A549 (cell line): ENCODE measurements around the gene ITPR3. TPM values are rescaled to one million over a fixed set of nuclear protein-coding genes. Genes with fewer than 3 reads are reported as not detected.

Experiments used
- BHLHE40 ChIP-seq: IDR thresholded peaks from 2 replicates; pipeline ENCODE4 v1.6.1; 2012; ENCODE audit warnings: low read depth, low read length, inconsistent platforms
- CBX2 ChIP-seq: fragments of 200-600 bp; sonication (generic); IDR thresholded peaks from 2 replicates; pipeline ENCODE4 v1.6.1; 2016; ENCODE audit warnings: low read depth, mild to moderate bottlenecking, borderline replicate concordance
- CHD4 ChIP-seq: fragments of 200-600 bp; sonication (generic); IDR thresholded peaks from 2 replicates; pipeline ENCODE4 v1.6.1; 2016; ENCODE audit warnings: antibody characterized with exemption, mild to moderate bottlenecking, borderline replicate concordance
- EHF ChIP-seq: fragments of 250-450 bp; sonication (Bioruptor Pico); IDR thresholded peaks from 2 replicates; pipeline ENCODE4 v1.5.0; 2020; ENCODE audit warnings: mild to moderate bottlenecking
- ESRRA ChIP-seq: fragments of 150-350 bp; IDR thresholded peaks from 2 replicates; pipeline ENCODE4 v1.6.1; 2014; ENCODE audit warnings: mild to moderate bottlenecking, low read length, borderline replicate concordance
- FOSL2 ChIP-seq, 2 experiments: fragments of 450-650 bp in 1 of 2; fragments of >200 bp in 1 of 2; sonication (Bioruptor Twin) in 1 of 2; formaldehyde crosslinking; IDR thresholded peaks; 2 replicates each; pipeline versions ENCODE4 v1.5.0 to v1.6.1; 2016 to 2020; ENCODE audit warnings: mild to moderate bottlenecking in 1 of 2, moderate library complexity in 1 of 2
- GATA3 ChIP-seq: IDR thresholded peaks from 2 replicates; pipeline ENCODE4 v1.6.1; 2012; ENCODE audit warnings: borderline replicate concordance
- HDAC2 ChIP-seq: fragments of 200-600 bp; sonication (generic); IDR thresholded peaks from 2 replicates; pipeline ENCODE4 v1.6.1; 2016
- HEYL ChIP-seq: fragments of 250-450 bp; sonication (Bioruptor Pico); IDR thresholded peaks from 2 replicates; pipeline ENCODE4 v1.8.0; 2021; ENCODE audit warnings: mild to moderate bottlenecking, moderate library complexity
- HOXA7 ChIP-seq: fragments of 250-450 bp; sonication (Bioruptor Pico); IDR thresholded peaks from 2 replicates; pipeline ENCODE4 v1.5.0; 2020; ENCODE audit warnings: mild to moderate bottlenecking, moderate library complexity
- HOXB13 ChIP-seq: fragments of 250-450 bp; sonication (Bioruptor Pico); IDR thresholded peaks from 2 replicates; pipeline ENCODE4 v1.5.0; 2020; ENCODE audit warnings: low read depth, mild to moderate bottlenecking, moderate library complexity
- HOXB5 ChIP-seq: fragments of 250-450 bp; sonication (Bioruptor Pico); IDR thresholded peaks from 2 replicates; pipeline ENCODE4 v1.5.0; 2020; ENCODE audit warnings: mild to moderate bottlenecking, moderate library complexity
- JUN ChIP-seq, 2 experiments: fragments of >200 bp; sonication (Bioruptor Twin); formaldehyde crosslinking; IDR thresholded peaks; 2 replicates in 1 of 2; 3 replicates in 1 of 2; pipeline ENCODE4 v1.6.1; 2016 to 2017
- JUNB ChIP-seq: fragments of >200 bp; sonication (Bioruptor Twin); formaldehyde crosslinking; IDR thresholded peaks from 2 replicates; pipeline ENCODE4 v1.6.1; 2016
- KDM1A ChIP-seq: fragments of 200-600 bp; sonication (generic); IDR thresholded peaks from 2 replicates; pipeline ENCODE4 v1.6.1; 2016; ENCODE audit warnings: low read depth, mild to moderate bottlenecking
- KDM5A ChIP-seq: fragments of 200-600 bp; sonication (generic); IDR thresholded peaks from 2 replicates; pipeline ENCODE4 v1.6.1; 2016; ENCODE audit warnings: antibody characterized with exemption, mild to moderate bottlenecking
- MAFK ChIP-seq: fragments of 450-650 bp; IDR thresholded peaks from 2 replicates; pipeline ENCODE4 v1.6.1; 2014; ENCODE audit not compliant: partially characterized antibody
- MYC ChIP-seq: IDR thresholded peaks from 2 replicates; pipeline ENCODE4 v1.6.1; 2012; ENCODE audit warnings: mild to moderate bottlenecking, inconsistent platforms, low read length, improper control_type of control experiment, borderline replicate concordance
- NFE2L2 ChIP-seq: fragments of 150-350 bp; conservative IDR thresholded peaks from 2 replicates; pipeline ENCODE4 v1.6.1; 2014; ENCODE audit warnings: low read length
- NPAS2 ChIP-seq: fragments of 250-450 bp; sonication (Bioruptor Pico); IDR thresholded peaks from 2 replicates; pipeline ENCODE4 v1.8.0; 2022; ENCODE audit warnings: mild to moderate bottlenecking, moderate library complexity, borderline replicate concordance
- NR3C1 ChIP-seq: fragments of >200 bp; sonication (Bioruptor Twin); formaldehyde crosslinking; IDR thresholded peaks from 3 replicates; pipeline ENCODE4 v1.6.1; 2017
- PHF8 ChIP-seq: fragments of 200-600 bp; sonication (generic); IDR thresholded peaks from 2 replicates; pipeline ENCODE4 v1.6.1; 2016; ENCODE audit warnings: low read depth, mild to moderate bottlenecking, antibody characterized with exemption, moderate library complexity, borderline replicate concordance
- POLR2AphosphoS2 ChIP-seq: conservative IDR thresholded peaks from 2 replicates; pipeline ENCODE4 v1.6.1; 2012; ENCODE audit warnings: low read length, improper control_type of control experiment, inconsistent platforms
- RCOR1 ChIP-seq: fragments of 150-350 bp; IDR thresholded peaks from 2 replicates; pipeline ENCODE4 v1.6.1; 2014; ENCODE audit warnings: antibody characterized with exemption, low read length, low read depth
- RFX5 ChIP-seq: fragments of 450-650 bp; IDR thresholded peaks from 2 replicates; pipeline ENCODE4 v1.7.1; 2014; ENCODE audit warnings: antibody characterized with exemption, mild to moderate bottlenecking, moderate library complexity
- RNF2 ChIP-seq: fragments of 200-600 bp; sonication (generic); IDR thresholded peaks from 2 replicates; pipeline ENCODE4 v1.6.1; 2016; ENCODE audit warnings: low read depth, mild to moderate bottlenecking, antibody characterized with exemption, moderate library complexity, borderline replicate concordance
- SMC3 ChIP-seq: fragments of >200 bp; sonication (Bioruptor Twin); formaldehyde crosslinking; IDR thresholded peaks from 3 replicates; pipeline ENCODE4 v1.6.1; 2018; ENCODE audit warnings: inconsistent platforms
- SREBF2 ChIP-seq: fragments of 450-650 bp; IDR thresholded peaks from 2 replicates; pipeline ENCODE4 v1.6.1; 2014; ENCODE audit warnings: mild to moderate bottlenecking, moderate library complexity
- TFCP2L1 ChIP-seq: fragments of 250-450 bp; sonication (Bioruptor Pico); IDR thresholded peaks from 2 replicates; pipeline ENCODE4 v1.5.0; 2021; ENCODE audit warnings: mild to moderate bottlenecking
- TP53 ChIP-seq: fragments of 250-450 bp; sonication (Bioruptor Pico); IDR thresholded peaks from 2 replicates; pipeline ENCODE4 v1.5.0; 2021; ENCODE audit warnings: mild to moderate bottlenecking, moderate library complexity
- ZC3H11A ChIP-seq: fragments of 450-650 bp; IDR thresholded peaks from 2 replicates; pipeline ENCODE4 v1.6.1; 2014; ENCODE audit warnings: antibody characterized with exemption, mild to moderate bottlenecking
- ZSCAN20 ChIP-seq: fragments of 250-450 bp; sonication (Bioruptor Pico); IDR thresholded peaks from 2 replicates; pipeline ENCODE4 v1.8.0; 2022; ENCODE audit warnings: mild to moderate bottlenecking, moderate library complexity
- polyA plus RNA-seq, 4 experiments: library from polyadenylated mRNA; depleted of rRNA in 3 of 4; stranded (reverse); fragments of >200 nt; fragmentation: RNase III in 1 of 4; extraction: RNeasy Plus Mini Kit Qiagen cat#74134 plus additional on column Dnase treatment in 1 of 4; gene quantifications; 2 replicates in 3 of 4; 3 replicates in 1 of 4; pipeline ENCODE4 v1.2.3, GENCODE V29; 2011 to 2017
- TF ChIP-seq, protein P1 (sequence below): fragments of >200 bp; sonication (Bioruptor Twin); formaldehyde crosslinking; IDR thresholded peaks from 2 replicates; pipeline ENCODE4 v1.6.1; 2016
- TF ChIP-seq, protein P2 (sequence below): IDR thresholded peaks from 2 replicates; pipeline ENCODE4 v1.6.1; 2012; ENCODE audit warnings: low read depth, borderline replicate concordance
- TF ChIP-seq, protein P3 (sequence below): IDR thresholded peaks from 2 replicates; pipeline ENCODE4 v1.6.1; 2012
- TF ChIP-seq, protein P4 (sequence below): fragments of 250-450 bp; sonication (Bioruptor Pico); IDR thresholded peaks from 2 replicates; pipeline ENCODE4 v1.5.0; 2020; ENCODE audit warnings: low read depth, mild to moderate bottlenecking, moderate library complexity
- TF ChIP-seq, protein P5 (sequence below): fragments of >200 bp; sonication (Bioruptor Twin); formaldehyde crosslinking; IDR thresholded peaks from 3 replicates; pipeline ENCODE4 v1.5.1; 2016
- TF ChIP-seq, protein P6 (sequence below): fragments of 250-450 bp; sonication (Bioruptor Pico); IDR thresholded peaks from 2 replicates; pipeline ENCODE4 v1.5.0; 2021; ENCODE audit warnings: mild to moderate bottlenecking, moderate library complexity, borderline replicate concordance

ITPR3 gene
- polyA plus RNA-seq, 2 of the 4 experiments (the other 2 are of a cell fraction), result 17.6 to 20.8 TPM

DNA sequence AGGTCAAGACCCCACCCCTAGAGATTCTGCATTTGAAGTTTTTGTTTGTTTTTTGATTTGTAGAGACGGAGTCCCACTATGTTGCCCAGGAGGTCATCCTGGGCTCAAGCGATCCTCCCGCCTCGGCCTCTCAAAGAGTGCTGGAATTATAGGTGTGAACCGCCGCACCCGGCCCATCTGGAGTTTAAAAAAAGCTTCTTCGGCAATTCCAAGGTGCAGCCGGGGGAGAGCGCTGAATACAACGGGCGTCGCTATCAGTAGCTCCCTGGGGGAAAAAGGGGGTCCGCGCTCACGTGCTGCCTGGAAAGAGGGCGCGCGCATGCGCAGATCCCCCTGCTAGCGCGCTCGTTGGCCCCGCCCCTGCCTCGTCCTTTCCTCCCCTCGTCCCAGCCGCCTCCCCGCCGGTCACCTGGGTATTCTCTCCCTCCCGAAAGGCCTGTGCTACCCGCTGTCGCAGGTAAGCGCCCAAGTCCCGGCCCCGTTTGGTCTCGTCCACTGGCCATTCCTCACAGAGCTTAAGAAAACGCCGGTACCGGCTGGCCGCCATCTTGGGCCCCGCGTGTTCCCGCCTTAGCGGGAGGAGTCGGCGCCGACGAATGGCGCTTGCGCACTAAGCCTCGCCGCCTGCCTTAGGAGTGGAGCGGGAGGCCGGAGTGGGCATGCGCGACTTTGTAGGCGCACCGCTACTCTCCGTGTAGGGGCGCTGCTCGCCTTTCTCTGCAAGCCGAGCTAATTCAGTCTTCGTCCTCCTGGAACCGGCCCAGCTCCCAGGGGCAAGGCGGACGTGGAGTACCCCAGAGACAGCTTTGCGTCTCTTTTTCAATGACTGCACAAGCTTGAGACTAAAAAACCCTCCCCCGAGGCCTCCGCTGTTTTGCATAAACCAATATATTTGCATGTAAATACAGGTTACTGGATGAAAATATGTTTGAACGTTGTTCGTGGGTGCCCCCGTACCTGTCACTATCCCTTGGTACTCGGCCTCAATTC is 90.3 kb downstream of the ITPR3 start, which contains the start of gene UQCC2 (continued):
- TF ChIP-seq NR3C1 (no peak), ZC3H11A (no peak), ESRRA (no peak), MYC (peak; percentile 79; the same call in 1 of the 2 replicates), SMC3 (peak; percentile 51), HDAC2 (no peak), RNF2 (no peak), POLR2AphosphoS2 (no peak), KDM5A (no peak), FOSL2 (IDR thresholded peaks at IDR 0.05) (no peak), FOSL2 (CRISPR knock-in tag; IDR thresholded peaks at IDR 0.05) (no peak), EHF (CRISPR knock-in tag) (no peak), TFCP2L1 (CRISPR knock-in tag) (no peak; the same call in 1 of the 2 replicates), NPAS2 (CRISPR knock-in tag) (no peak), JUNB (no peak), RCOR1 (no peak), BHLHE40 (peak; percentile 77), NFE2L2 (no peak), MAFK (no peak), TP53 (CRISPR knock-in tag) (no peak), GATA3 (no peak), RFX5 (no peak), ZSCAN20 (CRISPR knock-in tag) (no peak), HOXB13 (no peak), CHD4 (no peak), PHF8 (peak; percentile 91), CBX2 (no peak), KDM1A (no peak), HOXB5 (CRISPR knock-in tag) (no peak), HOXA7 (CRISPR knock-in tag) (no peak), HEYL (no peak), JUN (IDR thresholded peaks at IDR 0.05) (peak; percentile 59 to 76; a peak in 3 of 5 replicates), SREBF2 (no peak)
- TF ChIP-seq, protein P1, sequence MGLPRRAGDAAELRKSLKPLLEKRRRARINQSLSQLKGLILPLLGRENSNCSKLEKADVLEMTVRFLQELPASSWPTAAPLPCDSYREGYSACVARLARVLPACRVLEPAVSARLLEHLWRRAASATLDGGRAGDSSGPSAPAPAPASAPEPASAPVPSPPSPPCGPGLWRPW, result no peak
- TF ChIP-seq, protein P2, sequence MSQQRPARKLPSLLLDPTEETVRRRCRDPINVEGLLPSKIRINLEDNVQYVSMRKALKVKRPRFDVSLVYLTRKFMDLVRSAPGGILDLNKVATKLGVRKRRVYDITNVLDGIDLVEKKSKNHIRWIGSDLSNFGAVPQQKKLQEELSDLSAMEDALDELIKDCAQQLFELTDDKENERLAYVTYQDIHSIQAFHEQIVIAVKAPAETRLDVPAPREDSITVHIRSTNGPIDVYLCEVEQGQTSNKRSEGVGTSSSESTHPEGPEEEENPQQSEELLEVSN, result peak; percentile 93
- TF ChIP-seq, protein P3, sequence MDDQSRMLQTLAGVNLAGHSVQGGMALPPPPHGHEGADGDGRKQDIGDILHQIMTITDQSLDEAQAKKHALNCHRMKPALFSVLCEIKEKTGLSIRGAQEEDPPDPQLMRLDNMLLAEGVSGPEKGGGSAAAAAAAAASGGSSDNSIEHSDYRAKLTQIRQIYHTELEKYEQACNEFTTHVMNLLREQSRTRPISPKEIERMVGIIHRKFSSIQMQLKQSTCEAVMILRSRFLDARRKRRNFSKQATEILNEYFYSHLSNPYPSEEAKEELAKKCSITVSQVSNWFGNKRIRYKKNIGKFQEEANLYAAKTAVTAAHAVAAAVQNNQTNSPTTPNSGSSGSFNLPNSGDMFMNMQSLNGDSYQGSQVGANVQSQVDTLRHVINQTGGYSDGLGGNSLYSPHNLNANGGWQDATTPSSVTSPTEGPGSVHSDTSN, result no peak
- TF ChIP-seq, protein P4, sequence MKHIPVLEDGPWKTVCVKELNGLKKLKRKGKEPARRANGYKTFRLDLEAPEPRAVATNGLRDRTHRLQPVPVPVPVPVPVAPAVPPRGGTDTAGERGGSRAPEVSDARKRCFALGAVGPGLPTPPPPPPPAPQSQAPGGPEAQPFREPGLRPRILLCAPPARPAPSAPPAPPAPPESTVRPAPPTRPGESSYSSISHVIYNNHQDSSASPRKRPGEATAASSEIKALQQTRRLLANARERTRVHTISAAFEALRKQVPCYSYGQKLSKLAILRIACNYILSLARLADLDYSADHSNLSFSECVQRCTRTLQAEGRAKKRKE (CRISPR knock-in tag), result no peak
- TF ChIP-seq, protein P5, sequence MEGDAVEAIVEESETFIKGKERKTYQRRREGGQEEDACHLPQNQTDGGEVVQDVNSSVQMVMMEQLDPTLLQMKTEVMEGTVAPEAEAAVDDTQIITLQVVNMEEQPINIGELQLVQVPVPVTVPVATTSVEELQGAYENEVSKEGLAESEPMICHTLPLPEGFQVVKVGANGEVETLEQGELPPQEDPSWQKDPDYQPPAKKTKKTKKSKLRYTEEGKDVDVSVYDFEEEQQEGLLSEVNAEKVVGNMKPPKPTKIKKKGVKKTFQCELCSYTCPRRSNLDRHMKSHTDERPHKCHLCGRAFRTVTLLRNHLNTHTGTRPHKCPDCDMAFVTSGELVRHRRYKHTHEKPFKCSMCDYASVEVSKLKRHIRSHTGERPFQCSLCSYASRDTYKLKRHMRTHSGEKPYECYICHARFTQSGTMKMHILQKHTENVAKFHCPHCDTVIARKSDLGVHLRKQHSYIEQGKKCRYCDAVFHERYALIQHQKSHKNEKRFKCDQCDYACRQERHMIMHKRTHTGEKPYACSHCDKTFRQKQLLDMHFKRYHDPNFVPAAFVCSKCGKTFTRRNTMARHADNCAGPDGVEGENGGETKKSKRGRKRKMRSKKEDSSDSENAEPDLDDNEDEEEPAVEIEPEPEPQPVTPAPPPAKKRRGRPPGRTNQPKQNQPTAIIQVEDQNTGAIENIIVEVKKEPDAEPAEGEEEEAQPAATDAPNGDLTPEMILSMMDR, result peak; percentile 64
- TF ChIP-seq, protein P6, sequence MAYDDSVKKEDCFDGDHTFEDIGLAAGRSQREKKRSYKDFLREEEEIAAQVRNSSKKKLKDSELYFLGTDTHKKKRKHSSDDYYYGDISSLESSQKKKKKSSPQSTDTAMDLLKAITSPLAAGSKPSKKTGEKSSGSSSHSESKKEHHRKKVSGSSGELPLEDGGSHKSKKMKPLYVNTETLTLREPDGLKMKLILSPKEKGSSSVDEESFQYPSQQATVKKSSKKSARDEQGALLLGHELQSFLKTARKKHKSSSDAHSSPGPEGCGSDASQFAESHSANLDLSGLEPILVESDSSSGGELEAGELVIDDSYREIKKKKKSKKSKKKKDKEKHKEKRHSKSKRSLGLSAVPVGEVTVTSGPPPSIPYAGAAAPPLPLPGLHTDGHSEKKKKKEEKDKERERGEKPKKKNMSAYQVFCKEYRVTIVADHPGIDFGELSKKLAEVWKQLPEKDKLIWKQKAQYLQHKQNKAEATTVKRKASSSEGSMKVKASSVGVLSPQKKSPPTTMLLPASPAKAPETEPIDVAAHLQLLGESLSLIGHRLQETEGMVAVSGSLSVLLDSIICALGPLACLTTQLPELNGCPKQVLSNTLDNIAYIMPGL (CRISPR knock-in tag), result no peak
